ENCODE measurements around the gene UVRAG. TPM values are rescaled to one million over a fixed set of nuclear protein-coding genes. Genes with fewer than 3 reads are reported as not detected.

The UVRAG gene
- total and polyA plus RNA-seq, 2 of the 4 experiments (the other 2 are of a cell fraction) = 5.6 to 10.9 TPM

DNA sequence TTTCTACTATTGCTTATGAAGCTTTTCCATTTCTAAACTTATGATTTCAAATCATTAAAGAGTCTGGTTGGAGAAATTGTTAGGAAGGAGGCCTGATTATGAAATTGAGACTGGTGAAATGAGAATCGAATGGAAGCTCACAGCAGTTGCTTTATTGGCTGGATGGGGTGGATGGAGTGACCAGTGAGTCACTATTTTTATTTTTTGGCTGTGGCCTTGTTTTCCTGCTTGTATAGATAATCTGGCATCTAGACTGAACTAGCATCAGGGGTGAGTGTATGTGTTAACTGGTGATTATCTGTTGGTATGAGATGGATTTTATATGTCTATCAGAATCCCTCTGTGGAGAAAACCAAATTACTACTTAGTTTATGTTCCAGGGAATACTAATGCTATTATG lies 36.2 kb downstream of the UVRAG start:
- Histone ChIP-seq H3K9me1 (ENCODE audit: insufficient read depth, low read length) (no peaks in the 10 kb centered on the region), H2AFZ (replicated peaks; ENCODE audit: low read length, poor library complexity) (no peak overlapping the region), H4K8ac (ENCODE audit: low read depth in 2 of 2, low read length in 2 of 2) (no peak overlapping the region), H3K27ac (ENCODE audit: insufficient read depth, low read length) (no peak overlapping the region), H3K4ac (ENCODE audit: low read depth, low read length) (no peak overlapping the region), H3K4me1 (ENCODE audit: control insufficient read depth, insufficient read depth, low read length) (no peaks in the 10 kb centered on the region), H2BK15ac (ENCODE audit: low read depth, low read length) (no peak overlapping the region), H3K4me3 (ENCODE audit: insufficient read depth, low read depth, low read length) (no peak overlapping the region), H2AK9ac (replicated peaks; ENCODE audit: low read depth, low read length, poor library complexity) (no peak overlapping the region), H2BK20ac (ENCODE audit: low read depth, low read length) (no peak overlapping the region), H3K4me2 (ENCODE audit: low read depth, low read length) (no peak overlapping the region), H3K18ac (ENCODE audit: low read depth, low read length) (no peak overlapping the region), H3K23ac (ENCODE audit: low read depth, low read length) (no peak overlapping the region), H3K9me3 (ENCODE audit: control insufficient read depth, insufficient read depth, low read length) (no peaks in the 10 kb centered on the region), H3K9ac (ENCODE audit: low read depth, low read length) (no peak overlapping the region), H3K56ac (ENCODE audit: extremely low read depth, insufficient read depth, low read length) (no peak overlapping the region), H3K36me3 (ENCODE audit: control insufficient read depth, insufficient read depth, low read length) (no peaks in the 10 kb centered on the region), H4K91ac (ENCODE audit: insufficient read depth, low read depth, low read length) (no peak overlapping the region), H3K27me3 (ENCODE audit: control insufficient read depth, insufficient read depth, low read length) (no peaks in the 10 kb centered on the region), H4K20me1 (ENCODE audit: insufficient read depth, low read length) (no peaks in the 10 kb centered on the region; the same call in 1 of the 2 replicates), H3K79me1 (ENCODE audit: low read depth in 1 of 2, low read length in 2 of 2) (peaks cover 20 to 21% of the 10 kb centered on the region in 2 experiments), H2BK5ac (ENCODE audit: low read depth, low read length, poor library complexity, severe bottlenecking) (no peak overlapping the region), H2AK5ac (ENCODE audit: low read depth, low read length) (no peak overlapping the region), H4K5ac (ENCODE audit: low read depth, low read length) (no peak overlapping the region), H2BK120ac (ENCODE audit: low read depth, low read length) (no peak overlapping the region), H3K14ac (replicated peaks; ENCODE audit: low read depth, low read length) (no peak overlapping the region)
- TF ChIP-seq RAD21 (IDR thresholded peaks at IDR 0.05; ENCODE audit: low read length) (no peak), MXI1 (IDR thresholded peaks at IDR 0.05; ENCODE audit: borderline replicate concordance, low read depth, low read length) (no peak), RCOR1 (IDR thresholded peaks at IDR 0.05; ENCODE audit: insufficient replicate concordance, low read length) (no peak), RFX5 (IDR thresholded peaks at IDR 0.05; ENCODE audit: low read depth, low read length) (no peak), SMC3 (IDR thresholded peaks at IDR 0.05; ENCODE audit: low read depth, low read length) (no peak), MAFK (IDR thresholded peaks at IDR 0.05; ENCODE audit: low read depth, low read length) (no peak)
- TF ChIP-seq, protein P1, sequence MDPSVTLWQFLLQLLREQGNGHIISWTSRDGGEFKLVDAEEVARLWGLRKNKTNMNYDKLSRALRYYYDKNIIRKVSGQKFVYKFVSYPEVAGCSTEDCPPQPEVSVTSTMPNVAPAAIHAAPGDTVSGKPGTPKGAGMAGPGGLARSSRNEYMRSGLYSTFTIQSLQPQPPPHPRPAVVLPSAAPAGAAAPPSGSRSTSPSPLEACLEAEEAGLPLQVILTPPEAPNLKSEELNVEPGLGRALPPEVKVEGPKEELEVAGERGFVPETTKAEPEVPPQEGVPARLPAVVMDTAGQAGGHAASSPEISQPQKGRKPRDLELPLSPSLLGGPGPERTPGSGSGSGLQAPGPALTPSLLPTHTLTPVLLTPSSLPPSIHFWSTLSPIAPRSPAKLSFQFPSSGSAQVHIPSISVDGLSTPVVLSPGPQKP (IDR thresholded peaks at IDR 0.05; ENCODE audit: borderline replicate concordance, low read depth, low read length) = no peak
- no peak for DNase-seq
- CTCF ChIA-PET = interaction anchor here (0.9 kb wide), 1 partner anchor 12 kb away, joined by 3 read pairs; no protein-coding TSS in a partner anchor
- in situ Hi-C loops (cut with MboI; ENCODE audit: low sequenced_read_pairs) (no loop called here), intact Hi-C loops (cut with micrococcal nuclease) (no loop called here), dilution Hi-C loops (cut with HindIII; ENCODE audit: low sequenced_read_pairs, unreplicated experiment) (no loop called here)
- POLR2A ChIA-PET (ENCODE audit: unreplicated experiment) = no interaction called here
- BruUV-seq (replicated peaks) = no TSS peak
- WGBS, 2 experiments (ENCODE audit: extremely low coverage in 2 of 2, insufficient read length in 1 of 2) = no CpG with 5 or more reads among the region's 1 CpG
- peak; percentile 29; the same call in 1 of the 2 replicates for ATAC-seq (ENCODE audit: low read depth)

Measured in IMR-90 (cell line).